ENCODE results near the gene FHDC1. TPM values are rescaled to one million over a fixed set of nuclear protein-coding genes. Genes with fewer than 3 reads are reported as not detected.

FHDC1 gene
- total RNA-seq, 1 experiment from 2014 or later, result 2.0 TPM

DNA sequence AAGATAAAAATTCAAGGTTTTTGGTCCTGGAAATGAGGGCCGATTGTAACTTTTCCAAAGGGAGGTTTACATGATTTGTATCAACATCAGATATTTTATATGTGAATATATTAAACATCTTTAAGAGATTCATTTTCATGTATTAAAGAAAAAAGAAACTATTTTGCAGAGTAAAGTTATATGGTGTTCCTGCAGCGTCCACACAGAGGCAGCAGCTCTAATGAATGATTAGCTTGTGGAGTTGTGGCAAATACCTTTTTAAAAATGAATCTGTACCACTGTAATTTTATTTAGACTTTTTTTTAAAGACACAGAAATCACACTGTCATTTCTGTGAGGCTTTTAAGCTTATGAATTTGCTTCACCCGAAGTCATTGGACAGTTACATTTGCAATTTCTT lies 25.6 kb upstream of the FHDC1 start:
- H3K9me3 Mint-ChIP-seq (ENCODE audit: unreplicated experiment), result no peaks in the 10 kb centered on the region

GRCh38 chr4:152917543-152918395 lies 18.4 kb upstream of the FHDC1 start:
- ChIA-PET POLR2A (interaction anchor here (1.1 to 1.9 kb wide), 2 partner anchors 18 to 166 kb away, joined by 3 to 6 read pairs; partner anchors contain the start of gene FHDC1), CTCF (interaction anchor here (0.7 kb wide), 1 partner anchor 71 kb away, joined by 3 read pairs; no protein-coding TSS in a partner anchor)
- Mint-ChIP-seq H3K36me3 (ENCODE audit: insufficient read depth, unreplicated experiment) (peaks cover 13% of the 10 kb centered on the region), H3K27ac (ENCODE audit: low read depth, unreplicated experiment) (no peak overlapping the region), H3K9me3 (ENCODE audit: unreplicated experiment) (peaks cover 13% of the 10 kb centered on the region), H3K27me3 (ENCODE audit: insufficient read depth, unreplicated experiment) (no peaks in the 10 kb centered on the region), H3K4me3 (ENCODE audit: unreplicated experiment) (no peak overlapping the region), H3K4me1 (ENCODE audit: insufficient read depth, unreplicated experiment) (no peaks in the 10 kb centered on the region)
- TF ChIP-seq, protein P1, sequence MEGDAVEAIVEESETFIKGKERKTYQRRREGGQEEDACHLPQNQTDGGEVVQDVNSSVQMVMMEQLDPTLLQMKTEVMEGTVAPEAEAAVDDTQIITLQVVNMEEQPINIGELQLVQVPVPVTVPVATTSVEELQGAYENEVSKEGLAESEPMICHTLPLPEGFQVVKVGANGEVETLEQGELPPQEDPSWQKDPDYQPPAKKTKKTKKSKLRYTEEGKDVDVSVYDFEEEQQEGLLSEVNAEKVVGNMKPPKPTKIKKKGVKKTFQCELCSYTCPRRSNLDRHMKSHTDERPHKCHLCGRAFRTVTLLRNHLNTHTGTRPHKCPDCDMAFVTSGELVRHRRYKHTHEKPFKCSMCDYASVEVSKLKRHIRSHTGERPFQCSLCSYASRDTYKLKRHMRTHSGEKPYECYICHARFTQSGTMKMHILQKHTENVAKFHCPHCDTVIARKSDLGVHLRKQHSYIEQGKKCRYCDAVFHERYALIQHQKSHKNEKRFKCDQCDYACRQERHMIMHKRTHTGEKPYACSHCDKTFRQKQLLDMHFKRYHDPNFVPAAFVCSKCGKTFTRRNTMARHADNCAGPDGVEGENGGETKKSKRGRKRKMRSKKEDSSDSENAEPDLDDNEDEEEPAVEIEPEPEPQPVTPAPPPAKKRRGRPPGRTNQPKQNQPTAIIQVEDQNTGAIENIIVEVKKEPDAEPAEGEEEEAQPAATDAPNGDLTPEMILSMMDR (IDR thresholded peaks at IDR 0.05; ENCODE audit: unreplicated experiment), result no peak
- BruUV-seq (replicated peaks), result no TSS peak
- DNase-seq (ENCODE audit: unreplicated experiment), result no peak
- intact Hi-C loops (cut with micrococcal nuclease), result no loop called here

More for the DNA sequence above, 25.6 kb upstream of the FHDC1 start:
- no peaks in the 10 kb centered on the region for H3K4me1 Mint-ChIP-seq (ENCODE audit: insufficient read depth, unreplicated experiment)
- no peak for DNase-seq (ENCODE audit: unreplicated experiment)
- POLR2A ChIA-PET, result no interaction called here
- no peak overlapping the region for H3K4me3 Mint-ChIP-seq (ENCODE audit: unreplicated experiment)
- peaks cover 17% of the 10 kb centered on the region for H3K36me3 Mint-ChIP-seq (ENCODE audit: insufficient read depth, unreplicated experiment)
- CTCF ChIA-PET, result interaction anchor here (0.6 to 1.6 kb wide), 4 partner anchors 20 to 217 kb away, joined by 3 to 6 read pairs (median 4); no protein-coding TSS in a partner anchor
- intact Hi-C loops (cut with micrococcal nuclease), result no loop called here
- BruUV-seq (replicated peaks), result no TSS peak
- H3K27me3 Mint-ChIP-seq (ENCODE audit: insufficient read depth, unreplicated experiment), result no peaks in the 10 kb centered on the region
- H3K27ac Mint-ChIP-seq (ENCODE audit: low read depth, unreplicated experiment), result no peak overlapping the region
- TF ChIP-seq, protein P1 (IDR thresholded peaks at IDR 0.05; ENCODE audit: unreplicated experiment), result no peak

DNA sequence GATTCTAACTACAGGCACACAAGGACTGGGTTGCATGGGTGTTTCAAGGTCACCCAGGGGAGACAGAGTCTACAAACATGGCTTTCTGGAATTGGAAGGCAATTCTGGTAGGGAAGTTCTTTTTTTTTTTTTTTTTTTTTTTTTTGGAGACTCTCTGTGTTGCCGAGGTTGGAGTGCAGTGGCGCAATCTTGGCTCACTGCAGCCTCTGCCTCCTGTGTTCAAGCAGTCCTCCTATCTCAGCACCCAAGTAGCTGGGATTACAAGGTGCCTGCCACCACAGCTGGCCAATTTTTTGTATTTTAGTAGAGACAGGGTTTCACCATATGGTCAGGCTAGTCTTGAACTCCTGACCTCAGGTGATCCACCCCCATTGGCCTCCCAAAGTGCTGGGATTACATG lies 16.3 kb upstream of the FHDC1 start:
- Mint-ChIP-seq H3K27me3 (ENCODE audit: insufficient read depth, unreplicated experiment) (no peaks in the 10 kb centered on the region), H3K36me3 (ENCODE audit: insufficient read depth, unreplicated experiment) (peaks cover 13% of the 10 kb centered on the region), H3K4me3 (ENCODE audit: unreplicated experiment) (no peak overlapping the region), H3K4me1 (ENCODE audit: insufficient read depth, unreplicated experiment) (no peaks in the 10 kb centered on the region), H3K27ac (ENCODE audit: low read depth, unreplicated experiment) (no peak overlapping the region), H3K9me3 (ENCODE audit: unreplicated experiment) (peaks cover 13% of the 10 kb centered on the region)
- DNase-seq (ENCODE audit: unreplicated experiment), result no peak
- POLR2A ChIA-PET, result interaction anchor here (1.9 kb wide), 1 partner anchor 16 kb away, joined by 6 read pairs; the partner anchor contains the start of gene FHDC1
- intact Hi-C loops (cut with micrococcal nuclease), result no loop called here
- TF ChIP-seq, protein P1 (IDR thresholded peaks at IDR 0.05; ENCODE audit: unreplicated experiment), result no peak
- CTCF ChIA-PET, result interaction anchor here (0.6 kb wide), 1 partner anchor 51 kb away, joined by 3 read pairs; no protein-coding TSS in a partner anchor
- no TSS peak for BruUV-seq (replicated peaks)

GRCh38 chr4:152920768-152921167 lies 15.4 kb upstream of the FHDC1 start:
- Mint-ChIP-seq H3K27me3 (ENCODE audit: insufficient read depth, unreplicated experiment) (no peaks in the 10 kb centered on the region), H3K36me3 (ENCODE audit: insufficient read depth, unreplicated experiment) (peaks cover 13% of the 10 kb centered on the region), H3K27ac (ENCODE audit: low read depth, unreplicated experiment) (no peak overlapping the region), H3K4me1 (ENCODE audit: insufficient read depth, unreplicated experiment) (no peaks in the 10 kb centered on the region), H3K9me3 (ENCODE audit: unreplicated experiment) (peaks cover 13% of the 10 kb centered on the region), H3K4me3 (ENCODE audit: unreplicated experiment) (no peak overlapping the region)
- ChIA-PET POLR2A (no interaction called here), CTCF (no interaction called here)
- TF ChIP-seq, protein P1 (IDR thresholded peaks at IDR 0.05; ENCODE audit: unreplicated experiment), result no peak
- peak; percentile 43 for DNase-seq (ENCODE audit: unreplicated experiment)
- intact Hi-C loops (cut with micrococcal nuclease), result no loop called here
- no TSS peak for BruUV-seq (replicated peaks)
